Endodermal cell (in vitro differentiated cells): ENCODE data around the gene ENDOG. TPM values are rescaled to one million over a fixed set of nuclear protein-coding genes. Genes with fewer than 3 reads are reported as not detected.

Experiments used
- DNase-seq: peaks from one replicate; pipeline ENCODE4 v3.0.0-alpha.2; 2017
- H3K27ac ChIP-seq: 2 replicates; pipeline ENCODE4 v1.5.1; 2013; ENCODE audit warnings: mild to moderate bottlenecking, low read depth, low read length, moderate library complexity
- H3K27me3 ChIP-seq: 2 replicates; pipeline ENCODE4 v1.6.1; 2013; ENCODE audit warnings: mild to moderate bottlenecking, low read length, moderate library complexity; ENCODE audit not compliant: insufficient read depth, control insufficient read depth, poor library complexity, severe bottlenecking
- H3K36me3 ChIP-seq: 2 replicates; pipeline ENCODE4 v1.7.0; 2013; ENCODE audit warnings: mild to moderate bottlenecking, low read length, moderate library complexity; ENCODE audit not compliant: control insufficient read depth, insufficient read depth
- H3K4me1 ChIP-seq: one replicate; pipeline ENCODE4 v1.7.0; 2013; ENCODE audit warnings: low read length; ENCODE audit not compliant: control insufficient read depth, insufficient read depth
- H3K4me3 ChIP-seq: 2 replicates; pipeline ENCODE4 v1.5.1; 2013; ENCODE audit warnings: mild to moderate bottlenecking, low read length, moderate library complexity
- H3K9ac ChIP-seq: 2 replicates; pipeline ENCODE4 v1.6.1; 2013; ENCODE audit warnings: mild to moderate bottlenecking, low read length, moderate library complexity; ENCODE audit not compliant: poor library complexity, severe bottlenecking; ENCODE audit errors: extremely low read depth
- H3K9me3 ChIP-seq: 2 replicates; pipeline ENCODE4 v1.6.1; 2013; ENCODE audit warnings: mild to moderate bottlenecking, low read length, moderate library complexity; ENCODE audit not compliant: control insufficient read depth
- H3K27ac Mint-ChIP-seq: 2 replicates; pipeline ENCODE4 v1.8.0; 2020; ENCODE audit warnings: mixed read lengths
- H3K27me3 Mint-ChIP-seq: 2 replicates; pipeline ENCODE4 v1.8.0; 2021; ENCODE audit warnings: mild to moderate bottlenecking, mixed read lengths; ENCODE audit not compliant: insufficient read depth
- H3K36me3 Mint-ChIP-seq: 2 replicates; pipeline ENCODE4 v1.8.0; 2020; ENCODE audit warnings: low read depth, mixed read lengths
- H3K4me1 Mint-ChIP-seq: 2 replicates; pipeline ENCODE4 v1.8.0; 2020; ENCODE audit warnings: mixed read lengths
- H3K4me3 Mint-ChIP-seq: 2 replicates; pipeline ENCODE4 v1.8.0; 2020; ENCODE audit warnings: mild to moderate bottlenecking, moderate library complexity, mixed read lengths
- H3K9me3 Mint-ChIP-seq: 2 replicates; pipeline ENCODE4 v1.8.0; 2020; ENCODE audit warnings: mild to moderate bottlenecking, mixed read lengths
- CTCF ChIP-seq: fragments of 200-600 bp; sonication (generic); conservative IDR thresholded peaks from 2 replicates; pipeline ENCODE4 v1.5.0; 2021; ENCODE audit warnings: antibody characterized with exemption, mild to moderate bottlenecking
- WGBS, 2 experiments: methylation state at CpG; one replicate each; pipeline versions ENCODE4 v1.1.5 to v1.1.7; 2013; ENCODE audit warnings: missing lambda C conversion rate in 2 of 2, mixed read lengths in 1 of 2; ENCODE audit not compliant: insufficient coverage in 1 of 2, insufficient read length in 1 of 2; 5-methylcytosine and 5-hydroxymethylcytosine counted together
- total RNA-seq, 2 donors: library from RNA; stranded (reverse); fragmentation: NEBNext Ultra II Directional in 1 of 2; extraction: Animal tissue kit (Norgen Biotek cat#: 25700) in 1 of 2; gene quantifications; 2 replicates in 1 of 2; 3 replicates in 1 of 2; pipeline ENCODE4 v1.2.1, GENCODE V29; 2021

Gene ENDOG
- total RNA-seq, 2 donors from 2014 or later = 15.5 to 15.7 TPM

GRCh38 chr9:128771094-128771721 lies 47.1 kb upstream of the ENDOG start:
- peak overlapping the region; percentile 92 for H3K4me3 Mint-ChIP-seq
- H3K27me3 ChIP-seq = no peaks in the 10 kb centered on the region
- no peaks in the 10 kb centered on the region for H3K9me3 ChIP-seq
- H3K9me3 Mint-ChIP-seq = peaks cover 6% of the 10 kb centered on the region
- peak overlapping the region; percentile 96 for H3K27ac Mint-ChIP-seq
- H3K9ac ChIP-seq = peak overlapping the region; percentile 89
- H3K27me3 Mint-ChIP-seq = peaks cover 7% of the 10 kb centered on the region
- peak; percentile 61 for DNase-seq
- no peak for TF ChIP-seq CTCF
- H3K36me3 Mint-ChIP-seq = peaks cover 15% of the 10 kb centered on the region
- 3 to 4% methylated on average over 16 to 28 of the region's 28 CpGs for WGBS, 2 experiments
- H3K4me3 ChIP-seq = peak overlapping the region; percentile 90
- H3K4me1 ChIP-seq = no peaks in the 10 kb centered on the region
- peak overlapping the region; percentile 72 for H3K27ac ChIP-seq
- H3K36me3 ChIP-seq = peaks cover 7% of the 10 kb centered on the region
- H3K4me1 Mint-ChIP-seq = peaks cover 8% of the 10 kb centered on the region

- H3K4me1 ChIP-seq = no peaks in the 10 kb centered on the region
- WGBS, 2 experiments = 6% methylated on average over 27 to 72 of the region's 72 CpGs
- Mint-ChIP-seq H3K4me3 (peak within 1 kb of the TSS; percentile 92), H3K27ac (peak within 1 kb of the TSS; percentile 97), H3K36me3 (peaks cover 15% of the 10 kb centered on the region), H3K27me3 (peaks cover 7% of the 10 kb centered on the region), H3K9me3 (peaks cover 9% of the 10 kb centered on the region), H3K4me1 (peaks cover 8% of the 10 kb centered on the region)
- no peaks in the 10 kb centered on the region for H3K27me3 ChIP-seq
- peak within 1 kb of the TSS; percentile 90 for H3K4me3 ChIP-seq
- peak within 1 kb of the TSS; percentile 72 for H3K27ac ChIP-seq
- H3K9ac ChIP-seq = peak within 1 kb of the TSS; percentile 89
- DNase-seq = peak; percentile 96
- no peaks in the 10 kb centered on the region for H3K9me3 ChIP-seq
- H3K36me3 ChIP-seq = peaks cover 7% of the 10 kb centered on the region
- no peak for TF ChIP-seq CTCF
Measured at GRCh38 chr9:128771745-128772519, 46.4 kb upstream of the ENDOG start, which contains the start of gene ZER1. ZER1 (minus strand) TSS chr9:128771927; CDS start chr9:128755565, 16,362 bp downstream.

GRCh38 chr9:128773049-128773448 lies 45.3 kb upstream of the ENDOG start:
- no peaks in the 10 kb centered on the region for H3K27me3 ChIP-seq
- no peak for DNase-seq
- Mint-ChIP-seq H3K27ac (no peak overlapping the region), H3K36me3 (peaks cover 6% of the 10 kb centered on the region), H3K27me3 (peaks cover 7% of the 10 kb centered on the region), H3K9me3 (peaks cover 13% of the 10 kb centered on the region), H3K4me1 (peaks cover 8% of the 10 kb centered on the region), H3K4me3 (peak overlapping the region; percentile 92)
- no peak overlapping the region for H3K4me3 ChIP-seq
- no peak overlapping the region for H3K27ac ChIP-seq
- no peaks in the 10 kb centered on the region for H3K4me1 ChIP-seq
- no peaks in the 10 kb centered on the region for H3K9me3 ChIP-seq
- no peaks in the 10 kb centered on the region for H3K36me3 ChIP-seq
- 93 to 100% methylated on average over 4 to 5 of the region's 5 CpGs for WGBS, 2 experiments
- no peak for TF ChIP-seq CTCF
- H3K9ac ChIP-seq = no peak overlapping the region
